ENCODE data around the gene LSAMP. TPM values are rescaled to one million over a fixed set of nuclear protein-coding genes. Genes with fewer than 3 reads are reported as not detected.
"Not testable (repeated sequence)": the region's sequence is repeated elsewhere in the genome, so short reads cannot be mapped to it uniquely, and the experiment has no call there.

Gene LSAMP
- total RNA-seq, 1 experiment from 2014 or later, result 5.7 TPM

GRCh38 chr3:115792206-115792955 is 652.9 kb downstream of the LSAMP start:
- peaks cover 43% of the 10 kb centered on the region for H3K4me1 Mint-ChIP-seq
- H3K27ac Mint-ChIP-seq, result 0 out of 2 replicates have a peak overlapping the region, but pooled peaks have one; percentile 28
- H3K36me3 Mint-ChIP-seq, result peaks cover 16% of the 10 kb centered on the region; the same call in 1 of the 2 replicates
- no peaks in the 10 kb centered on the region; the same call in 1 of the 2 replicates for H3K27me3 Mint-ChIP-seq (ENCODE audit: low read depth)
- ATAC-seq (no peak; the same call in 1 of the 2 replicates), DNase-seq (ENCODE audit: low spot score) (no peak)
- H3K9me3 Mint-ChIP-seq, result peaks cover 24% of the 10 kb centered on the region
- H3K4me3 Mint-ChIP-seq, result no peak overlapping the region
- TF ChIP-seq STAT6 (CRISPR knock-in tag; conservative IDR thresholded peaks at IDR 0.05; ENCODE audit: low read depth), result no peak
- TF ChIP-seq NR1H2 (CRISPR knock-in tag; IDR thresholded peaks at IDR 0.05), result no peak
- no peak for TF ChIP-seq ZNF138 (CRISPR knock-in tag; conservative IDR thresholded peaks at IDR 0.05)
- TF ChIP-seq NR3C1 (CRISPR knock-in tag; conservative IDR thresholded peaks at IDR 0.05; ENCODE audit: low read depth), result no peak
- TF ChIP-seq ESRRA (CRISPR knock-in tag; IDR thresholded peaks at IDR 0.05; ENCODE audit: borderline replicate concordance), result no peak
- TF ChIP-seq ATF6 (CRISPR knock-in tag; IDR thresholded peaks at IDR 0.05), result no peak
- ChIA-PET POLR2A (no interaction called here), CTCF (no interaction called here)

GRCh38 chr3:115791271-115792153 is 653.8 kb downstream of the LSAMP start:
- H3K27ac Mint-ChIP-seq, result peak overlapping the region; percentile 28; the same call in 1 of the 2 replicates
- POLR2A ChIA-PET; H3K4me3 Mint-ChIP-seq; ATAC-seq; DNase-seq (ENCODE audit: low spot score); H3K27me3 Mint-ChIP-seq (ENCODE audit: low read depth): not testable (repeated sequence)
- CTCF ChIA-PET, result interaction anchor here (1.2 kb wide), 1 partner anchor 23 kb away, joined by 3 read pairs; no protein-coding TSS in a partner anchor
- H3K36me3 Mint-ChIP-seq, result peaks cover 16% of the 10 kb centered on the region; the same call in 1 of the 2 replicates
- H3K4me1 Mint-ChIP-seq, result peaks cover 37% of the 10 kb centered on the region
- H3K9me3 Mint-ChIP-seq, result peaks cover 24% of the 10 kb centered on the region

- ATAC-seq, result peak; percentile 58
- peaks cover 39% of the 10 kb centered on the region for H3K4me1 Mint-ChIP-seq
- H3K4me3 Mint-ChIP-seq, result no peak overlapping the region
- no peak overlapping the region for H3K27ac Mint-ChIP-seq
- POLR2A ChIA-PET, result no interaction called here
- CTCF ChIA-PET, result interaction anchor here (1.2 kb wide), 1 partner anchor 24 kb away, joined by 3 read pairs; no protein-coding TSS in a partner anchor
- peaks cover 24% of the 10 kb centered on the region for H3K9me3 Mint-ChIP-seq
- TF ChIP-seq MAX (CRISPR knock-in tag; IDR thresholded peaks at IDR 0.05) (no peak), FOXP4 (CRISPR knock-in tag; IDR thresholded peaks at IDR 0.05) (no peak), GABPB1 (CRISPR knock-in tag; IDR thresholded peaks at IDR 0.05) (no peak), CREB1 (CRISPR knock-in tag; IDR thresholded peaks at IDR 0.05) (no peak), ZMAT4 (CRISPR knock-in tag; IDR thresholded peaks at IDR 0.05) (no peak), ZNF138 (CRISPR knock-in tag; conservative IDR thresholded peaks at IDR 0.05) (no peak), TCF7 (CRISPR knock-in tag; IDR thresholded peaks at IDR 0.05; ENCODE audit: low read depth) (no peak)
- H3K36me3 Mint-ChIP-seq, result peaks cover 16% of the 10 kb centered on the region; the same call in 1 of the 2 replicates
- H3K27me3 Mint-ChIP-seq (ENCODE audit: low read depth), result no peaks in the 10 kb centered on the region
- no peak for DNase-seq (ENCODE audit: low spot score)
These were observed 654.5 kb downstream of the LSAMP start for GRCh38 chr3:115790759-115791158.
